OCI-LY7 (cell line): ENCODE results near the gene C16orf87. TPM values are rescaled to one million over a fixed set of nuclear protein-coding genes. Genes with fewer than 3 reads are reported as not detected.

ENCODE experiments used
- BruUV-seq: library from RNA; stranded (reverse); fragments of 400-500 nt; replicated peaks from 2 replicates; lab custom pipeline; 2021; lab: Mats Ljungman, UMichigan
- CTCF ChIA-PET: fragments of 300-600 bp; sonication (Branson Sonifier 250); formaldehyde crosslinking; loops from one replicate; lab custom pipeline; 2022; ENCODE audit warnings: antibody characterized with exemption; ENCODE audit not compliant: unreplicated experiment; lab: Charles Lee
- POLR2A ChIA-PET: fragments of 300-600 bp; sonication (Branson Sonifier 250); formaldehyde crosslinking; loops from one replicate; lab custom pipeline; 2022; ENCODE audit warnings: antibody characterized with exemption; lab: Charles Lee
- DNase-seq: peaks from one replicate; pipeline ENCODE4 v3.0.0-alpha.2; 2015; ENCODE audit warnings: low spot score
- H2AFZ ChIP-seq: fragments of 200-600 bp; sonication (generic), shearing (Covaris generic); 2 replicates; pipeline ENCODE4 v1.6.1; 2014; ENCODE audit warnings: mild to moderate bottlenecking, antibody characterized with exemption, low read length, moderate library complexity
- H3K27ac ChIP-seq: fragments of 200-600 bp; sonication (generic); 2 replicates; pipeline ENCODE4 v1.5.1; 2014; ENCODE audit warnings: mixed run types, low read depth, mild to moderate bottlenecking, moderate library complexity, low read length, inconsistent platforms; ENCODE audit not compliant: poor library complexity, severe bottlenecking
- H3K36me3 ChIP-seq: fragments of 200-600 bp; sonication (generic); 2 replicates; pipeline ENCODE4 v1.6.1; 2014; ENCODE audit warnings: mild to moderate bottlenecking, antibody characterized with exemption, low read length, moderate library complexity, mixed read lengths; ENCODE audit not compliant: insufficient read depth
- H3K4me1 ChIP-seq: fragments of 200-600 bp; sonication (generic); 2 replicates; pipeline ENCODE4 v1.5.1; 2014; ENCODE audit warnings: mild to moderate bottlenecking, low read length; ENCODE audit not compliant: insufficient read depth, poor library complexity, severe bottlenecking
- H3K4me2 ChIP-seq: fragments of 200-600 bp; sonication (generic); 2 replicates; pipeline ENCODE4 v1.6.1; 2014; ENCODE audit warnings: mild to moderate bottlenecking, low read length
- H3K4me3 ChIP-seq: fragments of 200-600 bp; sonication (generic); 2 replicates; pipeline ENCODE4 v1.5.1; 2014; ENCODE audit warnings: mild to moderate bottlenecking, low read depth, low read length; ENCODE audit not compliant: poor library complexity, severe bottlenecking
- H3K79me2 ChIP-seq: fragments of 200-600 bp; sonication (generic); 2 replicates; pipeline ENCODE4 v1.6.1; 2016; ENCODE audit warnings: low read depth, mild to moderate bottlenecking, low read length, moderate library complexity, mixed read lengths; ENCODE audit not compliant: insufficient read depth
- H3K9me2 ChIP-seq: fragments of 200-600 bp; sonication (generic); 2 replicates; pipeline ENCODE4 v1.6.1; 2016; ENCODE audit warnings: mild to moderate bottlenecking, low read length, mixed read lengths; ENCODE audit not compliant: insufficient read depth
- H3K9me3 ChIP-seq: fragments of 200-600 bp; sonication (generic); 2 replicates; pipeline ENCODE4 v1.6.1; 2014; ENCODE audit warnings: mild to moderate bottlenecking, mixed run types, low read length, mixed read lengths
- H4K20me1 ChIP-seq: fragments of 200-600 bp; sonication (generic); 2 replicates; pipeline ENCODE4 v1.6.1; 2014; ENCODE audit warnings: mild to moderate bottlenecking, antibody characterized with exemption, low read length, moderate library complexity, mixed read lengths; ENCODE audit not compliant: insufficient read depth
- CTCF ChIP-seq: fragments of 200-600 bp; sonication (generic); conservative IDR thresholded peaks from 2 replicates; pipeline ENCODE4 v1.5.1; 2014; ENCODE audit warnings: mild to moderate bottlenecking, antibody characterized with exemption, low read length, moderate library complexity, mixed read lengths
- EZH2phosphoT487 ChIP-seq: fragments of 200-600 bp; sonication (generic); IDR thresholded peaks from 2 replicates; pipeline ENCODE4 v1.6.1; 2018; ENCODE audit warnings: low read depth, borderline replicate concordance, mild to moderate bottlenecking, mixed run types, antibody characterized with exemption, low read length, moderate library complexity, mixed read lengths
- intact Hi-C: fragments of 100-400 bp; cut with micrococcal nuclease; formaldehyde crosslinking; loops from one replicate; pipeline ENCODE4 v1.10.0; 2022; ENCODE audit not compliant: unreplicated experiment
- total RNA-seq, 2 experiments: library from RNA; depleted of rRNA in 1 of 2; stranded (reverse); fragments of >200 nt in 1 of 2; shearing (Covaris generic) in 1 of 2; gene quantifications; 2 replicates each; pipeline ENCODE4 v1.2.3, GENCODE V29; 2014 to 2022

C16orf87 gene
- total RNA-seq, 2 experiments from 2014 or later, result 9.1 to 21.1 TPM

DNA sequence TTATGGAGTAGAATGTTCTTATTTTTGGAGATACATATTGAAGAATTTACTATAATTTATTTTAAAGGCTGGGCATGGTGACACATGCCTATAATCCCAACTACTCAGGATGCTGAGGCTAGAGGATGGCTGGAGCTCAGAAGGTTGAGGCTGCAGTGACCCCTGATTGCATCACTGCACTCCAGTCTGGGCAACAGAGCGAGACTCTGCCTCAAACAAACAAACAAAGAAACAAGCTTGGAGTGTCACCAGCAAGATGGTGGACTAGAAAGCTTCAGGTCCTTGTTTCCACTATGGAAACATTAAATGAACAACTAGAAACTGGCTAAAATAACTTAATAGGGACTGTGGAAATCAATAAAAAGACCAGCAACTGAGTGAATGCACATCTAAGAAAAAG, 35.3 kb upstream of the C16orf87 start:
- Histone ChIP-seq H3K4me3 (no peak overlapping the region), H3K9me3 (no peaks in the 10 kb centered on the region), H2AFZ (no peak overlapping the region), H3K4me1 (no peaks in the 10 kb centered on the region), H3K36me3 (no peaks in the 10 kb centered on the region), H3K79me2 (no peaks in the 10 kb centered on the region), H4K20me1 (no peaks in the 10 kb centered on the region), H3K4me2 (no peak overlapping the region), H3K9me2 (no peaks in the 10 kb centered on the region), H3K27ac (no peak overlapping the region)
- intact Hi-C loops, result no loop called here
- POLR2A ChIA-PET, result interaction anchor here (0.5 to 1.0 kb wide), 3 partner anchors 12 to 27 kb away, joined by 3 read pairs; no protein-coding TSS in a partner anchor
- no TSS peak for BruUV-seq
- no peak for TF ChIP-seq EZH2phosphoT487
- no peak for TF ChIP-seq CTCF
- CTCF ChIA-PET, result no interaction called here
- no peak for DNase-seq

GRCh38 chr16:46862555-46863447, 31.8 kb upstream of the C16orf87 start:
- no peak overlapping the region for H3K4me2 ChIP-seq
- ChIA-PET CTCF (interaction anchor here (0.6 to 1.1 kb wide), 2 partner anchors 16 to 34 kb away, joined by 3 read pairs; no protein-coding TSS in a partner anchor), POLR2A (interaction anchor here (0.7 to 2.0 kb wide), 4 partner anchors 12 to 90 kb away, joined by 3 to 9 read pairs (median 4); no protein-coding TSS in a partner anchor)
- no peak for DNase-seq
- no TSS peak for BruUV-seq
- H2AFZ ChIP-seq, result no peak overlapping the region
- no peaks in the 10 kb centered on the region for H3K9me3 ChIP-seq
- no peaks in the 10 kb centered on the region for H3K79me2 ChIP-seq
- intact Hi-C loops, result no loop called here
- H3K4me3 ChIP-seq, result no peak overlapping the region
- H3K9me2 ChIP-seq, result no peaks in the 10 kb centered on the region
- no peak overlapping the region for H3K27ac ChIP-seq
- H4K20me1 ChIP-seq, result no peaks in the 10 kb centered on the region
- no peaks in the 10 kb centered on the region for H3K36me3 ChIP-seq
- no peak for TF ChIP-seq CTCF
- TF ChIP-seq EZH2phosphoT487, result no peak
- no peaks in the 10 kb centered on the region for H3K4me1 ChIP-seq

- TF ChIP-seq CTCF (no peak), EZH2phosphoT487 (no peak)
- POLR2A ChIA-PET, result interaction anchor here (0.6 to 0.8 kb wide), 2 partner anchors 12 to 14 kb away, joined by 3 read pairs; no protein-coding TSS in a partner anchor
- Histone ChIP-seq H3K9me2 (no peaks in the 10 kb centered on the region), H3K36me3 (no peaks in the 10 kb centered on the region), H3K4me3 (no peak overlapping the region), H2AFZ (no peak overlapping the region), H3K4me1 (no peaks in the 10 kb centered on the region), H3K9me3 (no peaks in the 10 kb centered on the region), H4K20me1 (no peaks in the 10 kb centered on the region), H3K27ac (no peak overlapping the region), H3K4me2 (no peak overlapping the region), H3K79me2 (no peaks in the 10 kb centered on the region)
- no peak for DNase-seq
- CTCF ChIA-PET, result interaction anchor here (0.6 kb wide), 1 partner anchor 8 kb away, joined by 3 read pairs; no protein-coding TSS in a partner anchor
- BruUV-seq, result no TSS peak
- intact Hi-C loops, result no loop called here
These were observed 28.8 kb upstream of the C16orf87 start for GRCh38 chr16:46859719-46860152.
